GM19324 (cell line): ENCODE results near the gene PRKCA.
"Not testable (repeated sequence)": the region's sequence is repeated elsewhere in the genome, so short reads cannot be mapped to it uniquely, and the experiment has no call there.

Experiments
- ATAC-seq: cut with Tn5 transposase; IDR thresholded peaks from one replicate; pipeline ENCODE4 v1.9.1; 2021; ENCODE audit warnings: mild to moderate bottlenecking, moderate library complexity; ENCODE audit not compliant: unreplicated experiment, low FRiP score

The PRKCA gene

GRCh38 chr17:66301864-66302741 is at the start of gene PRKCA:
Gene PRKCA, plus strand, starts transcription at chr17:66302613.
- peak; percentile 84 for ATAC-seq

GRCh38 chr17:66253458-66253857 is 49.0 kb upstream of the PRKCA start:
- not testable (repeated sequence) for ATAC-seq

GRCh38 chr17:66255112-66255511 is 47.3 kb upstream of the PRKCA start:
- no peak for ATAC-seq

- ATAC-seq = no peak
These were observed 46.9 kb upstream of the PRKCA start for GRCh38 chr17:66255527-66255971.

- ATAC-seq = no peak
These were observed 42.1 kb upstream of the PRKCA start for GRCh38 chr17:66260275-66260674.

GRCh38 chr17:66260688-66261087 is 41.7 kb upstream of the PRKCA start:
- no peak for ATAC-seq

GRCh38 chr17:66262767-66263166 is 39.6 kb upstream of the PRKCA start:
- ATAC-seq = no peak

GRCh38 chr17:66264696-66265095 is 37.7 kb upstream of the PRKCA start:
- ATAC-seq = no peak

GRCh38 chr17:66268247-66268927 is 34.0 kb upstream of the PRKCA start:
- no peak for ATAC-seq

- no peak for ATAC-seq
These were observed 32.3 kb upstream of the PRKCA start for GRCh38 chr17:66270106-66270505.

GRCh38 chr17:66271512-66271911 is 30.9 kb upstream of the PRKCA start:
- no peak for ATAC-seq

GRCh38 chr17:66272811-66273585 is 29.4 kb upstream of the PRKCA start:
- ATAC-seq = no peak

GRCh38 chr17:66273586-66273848 is 28.9 kb upstream of the PRKCA start:
- ATAC-seq = no peak

GRCh38 chr17:66275651-66276050 is 26.8 kb upstream of the PRKCA start:
- ATAC-seq = no peak

- no peak for ATAC-seq
These were observed 26.0 kb upstream of the PRKCA start for GRCh38 chr17:66276328-66276937.

GRCh38 chr17:66277191-66277590 is 25.2 kb upstream of the PRKCA start:
- no peak for ATAC-seq

- ATAC-seq = no peak
These were observed 20.6 kb upstream of the PRKCA start for GRCh38 chr17:66281661-66282369.

GRCh38 chr17:66283296-66283934 is 19.0 kb upstream of the PRKCA start:
- no peak for ATAC-seq

- no peak for ATAC-seq
These were observed 18.4 kb upstream of the PRKCA start for GRCh38 chr17:66283971-66284370.

- ATAC-seq = no peak
These were observed 17.3 kb upstream of the PRKCA start for GRCh38 chr17:66285149-66285548.
